Measurements from ENCODE around the gene GCNT3. TPM values are rescaled to one million over a fixed set of nuclear protein-coding genes. Genes with fewer than 3 reads are reported as not detected.
A peak's percentile ranks its signal among the peaks of the same experiment; 100 is the strongest.
"Not testable (repeated sequence)": the region's sequence is repeated elsewhere in the genome, so short reads cannot be mapped to it uniquely, and the experiment has no call there.

The GCNT3 gene
- total and polyA plus RNA-seq, 5 donors = 0.02 to 0.53 (median 0.06) TPM; not detected in 2

- intact Hi-C loops (cut with DNase I) = no loop called here
- DNase-seq (no peak), ATAC-seq (no peak)
- Histone ChIP-seq H3K27ac (ENCODE audit: low read length) (no peak overlapping the region), H3K4me1 (ENCODE audit: control insufficient read depth, insufficient read depth, low read length) (no peaks in the 10 kb centered on the region), H3K4me3 (ENCODE audit: low read length) (no peak overlapping the region), H3K27me3 (ENCODE audit: control insufficient read depth, insufficient read depth) (no peaks in the 10 kb centered on the region), H3K9me3 (ENCODE audit: control insufficient read depth, low read length) (no peaks in the 10 kb centered on the region)
- WGBS = 83% methylated on average over 4 of the region's 4 CpGs
These were observed 6.8 kb downstream of the GCNT3 start for GRCh38 chr15:59618406-59618805.

- intact Hi-C loops (cut with DNase I) = loop anchor here in 1 of 4 donors (10.0 kb wide), 1 partner anchor 87 kb away; no protein-coding TSS in a partner anchor
- DNase-seq (peak; percentile 18 to 58 (median 49)), ATAC-seq (peak; percentile 31 to 72)
- Histone ChIP-seq H3K9me3 (ENCODE audit: control insufficient read depth, low read length) (no peaks in the 10 kb centered on the region), H3K4me3 (ENCODE audit: low read length) (no peak overlapping the region), H3K27me3 (ENCODE audit: control insufficient read depth, insufficient read depth) (no peaks in the 10 kb centered on the region), H3K27ac (ENCODE audit: low read length) (no peak overlapping the region), H3K4me1 (ENCODE audit: control insufficient read depth, insufficient read depth, low read length) (no peaks in the 10 kb centered on the region)
- 24% methylated on average over 6 of the region's 6 CpGs for WGBS
These were observed 10.7 kb downstream of the GCNT3 start for GRCh38 chr15:59622289-59622688.

DNA sequence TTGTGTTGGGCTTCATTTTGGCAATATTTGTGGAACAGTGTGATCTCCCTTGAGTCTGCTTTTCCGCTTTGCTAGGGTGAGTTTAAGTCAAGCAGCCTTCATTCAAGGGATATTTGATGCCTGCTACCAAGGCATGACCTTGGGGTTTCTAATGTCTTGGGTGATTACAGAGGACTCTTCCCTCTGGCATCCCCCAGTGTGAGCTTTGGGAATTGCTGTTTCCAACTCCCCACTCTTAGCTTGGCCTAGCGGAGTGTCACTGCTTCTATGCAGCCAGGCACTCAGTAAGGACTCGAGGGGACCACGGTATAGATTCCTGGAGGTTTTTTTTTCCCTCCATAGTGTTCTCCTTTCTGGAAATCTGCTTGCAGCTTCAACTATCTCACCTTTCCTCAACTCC lies 21.1 kb downstream of the GCNT3 start:
- intact Hi-C loops (cut with DNase I) = no loop called here
- H3K4me3 ChIP-seq (ENCODE audit: low read length) = no peak overlapping the region
- WGBS = 51% methylated on average over 4 of the region's 4 CpGs
- no peaks in the 10 kb centered on the region for H3K27me3 ChIP-seq (ENCODE audit: control insufficient read depth, insufficient read depth)
- no peak for DNase-seq
- H3K27ac ChIP-seq (ENCODE audit: low read length) = no peak overlapping the region
- H3K4me1 ChIP-seq (ENCODE audit: control insufficient read depth, insufficient read depth, low read length) = no peaks in the 10 kb centered on the region
- no peak for ATAC-seq
- H3K9me3 ChIP-seq (ENCODE audit: control insufficient read depth, low read length) = no peaks in the 10 kb centered on the region

GRCh38 chr15:59636184-59636583 lies 24.6 kb downstream of the GCNT3 start:
- ATAC-seq (no peak), DNase-seq (no peak)
- Histone ChIP-seq H3K9me3 (ENCODE audit: control insufficient read depth, low read length) (no peaks in the 10 kb centered on the region), H3K27me3 (ENCODE audit: control insufficient read depth, insufficient read depth) (no peaks in the 10 kb centered on the region), H3K4me1 (ENCODE audit: control insufficient read depth, insufficient read depth, low read length) (no peaks in the 10 kb centered on the region), H3K27ac (ENCODE audit: low read length) (no peak overlapping the region), H3K4me3 (ENCODE audit: low read length) (no peak overlapping the region)
- intact Hi-C loops (cut with DNase I) = no loop called here
- 90% methylated on average over 3 of the region's 3 CpGs for WGBS

DNA sequence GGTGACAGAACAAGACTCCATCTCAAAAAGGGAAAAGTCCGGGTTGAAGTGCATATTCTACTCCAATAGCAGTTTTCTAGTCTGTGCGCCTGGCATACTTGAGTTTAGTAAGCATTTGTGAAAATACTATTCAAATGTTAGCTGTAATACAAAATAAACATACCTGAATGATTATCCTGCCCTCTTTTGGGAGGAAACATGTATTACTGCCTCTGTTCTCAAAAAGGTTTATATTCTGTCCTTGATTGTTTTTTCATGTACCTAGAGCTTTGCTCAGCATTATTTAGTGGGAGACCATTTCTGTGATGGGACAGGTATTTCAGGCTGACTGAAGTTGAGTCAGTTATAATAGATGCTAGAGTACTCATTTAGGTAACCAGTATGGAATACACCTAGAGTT lies 25.9 kb downstream of the GCNT3 start:
- H3K4me1 ChIP-seq (ENCODE audit: control insufficient read depth, insufficient read depth, low read length); ATAC-seq; H3K27me3 ChIP-seq (ENCODE audit: control insufficient read depth, insufficient read depth); H3K27ac ChIP-seq (ENCODE audit: low read length); DNase-seq; H3K4me3 ChIP-seq (ENCODE audit: low read length); intact Hi-C loops (cut with DNase I); H3K9me3 ChIP-seq (ENCODE audit: control insufficient read depth, low read length): not testable (repeated sequence)
- 94% methylated on average over 2 of the region's 2 CpGs for WGBS

DNA sequence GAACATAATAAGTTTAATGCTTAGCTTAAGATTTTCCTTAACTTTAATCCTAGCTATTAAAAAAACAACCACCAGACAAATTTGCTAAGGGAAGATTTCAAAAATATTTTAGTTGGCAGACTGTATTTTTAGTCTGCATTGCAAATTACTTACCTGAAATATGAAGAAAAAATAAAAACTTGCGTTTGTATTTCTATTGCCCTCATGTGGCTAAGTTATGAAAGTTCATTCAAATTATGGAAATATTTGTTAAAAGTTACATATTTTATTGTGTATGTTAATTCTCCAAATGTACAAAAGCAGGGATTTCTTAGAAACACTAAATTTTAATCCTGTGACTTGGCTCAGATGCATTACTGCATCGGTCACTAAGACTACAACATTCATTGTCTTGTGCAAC lies 30.8 kb downstream of the GCNT3 start:
- Histone ChIP-seq H3K9me3 (ENCODE audit: control insufficient read depth, low read length) (no peaks in the 10 kb centered on the region), H3K4me3 (ENCODE audit: low read length) (no peak overlapping the region), H3K27ac (ENCODE audit: low read length) (no peak overlapping the region), H3K4me1 (ENCODE audit: control insufficient read depth, insufficient read depth, low read length) (no peaks in the 10 kb centered on the region), H3K27me3 (ENCODE audit: control insufficient read depth, insufficient read depth) (no peaks in the 10 kb centered on the region)
- DNase-seq = no peak
- 85% methylated on average over 2 of the region's 2 CpGs for WGBS
- no peak for ATAC-seq
- intact Hi-C loops (cut with DNase I) = no loop called here

- DNase-seq = no peak
- H3K27ac ChIP-seq (ENCODE audit: low read length) = no peak overlapping the region
- H3K27me3 ChIP-seq (ENCODE audit: control insufficient read depth, insufficient read depth) = no peaks in the 10 kb centered on the region
- no peak for ATAC-seq
- no peaks in the 10 kb centered on the region for H3K9me3 ChIP-seq (ENCODE audit: control insufficient read depth, low read length)
- 82% methylated on average over 4 of the region's 4 CpGs for WGBS
- no peaks in the 10 kb centered on the region for H3K4me1 ChIP-seq (ENCODE audit: control insufficient read depth, insufficient read depth, low read length)
- intact Hi-C loops (cut with DNase I) = no loop called here
- H3K4me3 ChIP-seq (ENCODE audit: low read length) = no peak overlapping the region
These were observed 33.2 kb downstream of the GCNT3 start for GRCh38 chr15:59644756-59645155.

- H3K4me1 ChIP-seq (ENCODE audit: control insufficient read depth, insufficient read depth, low read length); H3K4me3 ChIP-seq (ENCODE audit: low read length); H3K27me3 ChIP-seq (ENCODE audit: control insufficient read depth, insufficient read depth); ATAC-seq; DNase-seq; H3K9me3 ChIP-seq (ENCODE audit: control insufficient read depth, low read length); intact Hi-C loops (cut with DNase I); H3K27ac ChIP-seq (ENCODE audit: low read length): not testable (repeated sequence)
- 96% methylated on average over 9 of the region's 9 CpGs for WGBS
These were observed 34.2 kb downstream of the GCNT3 start for GRCh38 chr15:59645812-59646211.

- no peak overlapping the region for H3K27ac ChIP-seq (ENCODE audit: low read length)
- H3K27me3 ChIP-seq (ENCODE audit: control insufficient read depth, insufficient read depth) = no peaks in the 10 kb centered on the region
- no peaks in the 10 kb centered on the region for H3K9me3 ChIP-seq (ENCODE audit: control insufficient read depth, low read length)
- WGBS = 99% methylated on average over 1 of the region's 1 CpG
- intact Hi-C loops (cut with DNase I) = no loop called here
- no peaks in the 10 kb centered on the region for H3K4me1 ChIP-seq (ENCODE audit: control insufficient read depth, insufficient read depth, low read length)
- DNase-seq (no peak), ATAC-seq (no peak)
- H3K4me3 ChIP-seq (ENCODE audit: low read length) = no peak overlapping the region
These were observed 34.7 kb downstream of the GCNT3 start for GRCh38 chr15:59646277-59646676.

DNA sequence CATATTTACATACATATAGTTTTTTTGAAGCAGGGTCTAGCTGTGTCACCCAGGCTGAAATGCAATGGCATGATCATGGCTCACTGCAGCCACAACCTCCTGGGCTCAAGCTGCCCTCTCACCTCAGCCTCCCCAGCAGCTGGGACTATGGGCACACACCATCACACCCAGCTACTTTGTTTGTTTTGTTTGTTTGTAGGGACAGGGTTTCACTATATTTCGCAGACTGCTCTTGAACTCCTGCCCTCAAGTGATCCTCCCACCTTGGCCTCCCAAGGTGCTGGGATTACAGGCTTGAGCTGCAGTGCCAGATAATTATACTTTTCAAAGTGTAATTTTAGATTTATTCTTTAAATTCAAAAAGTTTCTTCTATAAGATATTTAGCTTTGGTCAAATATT lies 35.5 kb downstream of the GCNT3 start:
- DNase-seq (no peak), ATAC-seq (no peak)
- Histone ChIP-seq H3K27ac (ENCODE audit: low read length) (no peak overlapping the region), H3K27me3 (ENCODE audit: control insufficient read depth, insufficient read depth) (no peaks in the 10 kb centered on the region), H3K4me1 (ENCODE audit: control insufficient read depth, insufficient read depth, low read length) (no peaks in the 10 kb centered on the region), H3K4me3 (ENCODE audit: low read length) (no peak overlapping the region), H3K9me3 (ENCODE audit: control insufficient read depth, low read length) (no peaks in the 10 kb centered on the region)
- 100% methylated on average over 1 of the region's 1 CpG for WGBS
- intact Hi-C loops (cut with DNase I) = no loop called here

GRCh38 chr15:59649603-59650002 lies 38.0 kb downstream of the GCNT3 start:
- H3K4me3 ChIP-seq (ENCODE audit: low read length) = no peak overlapping the region
- DNase-seq (no peak), ATAC-seq (no peak)
- H3K9me3 ChIP-seq (ENCODE audit: control insufficient read depth, low read length) = no peaks in the 10 kb centered on the region
- no peaks in the 10 kb centered on the region for H3K4me1 ChIP-seq (ENCODE audit: control insufficient read depth, insufficient read depth, low read length)
- H3K27me3 ChIP-seq (ENCODE audit: control insufficient read depth, insufficient read depth) = no peaks in the 10 kb centered on the region
- intact Hi-C loops (cut with DNase I) = no loop called here
- H3K27ac ChIP-seq (ENCODE audit: low read length) = no peak overlapping the region

DNA sequence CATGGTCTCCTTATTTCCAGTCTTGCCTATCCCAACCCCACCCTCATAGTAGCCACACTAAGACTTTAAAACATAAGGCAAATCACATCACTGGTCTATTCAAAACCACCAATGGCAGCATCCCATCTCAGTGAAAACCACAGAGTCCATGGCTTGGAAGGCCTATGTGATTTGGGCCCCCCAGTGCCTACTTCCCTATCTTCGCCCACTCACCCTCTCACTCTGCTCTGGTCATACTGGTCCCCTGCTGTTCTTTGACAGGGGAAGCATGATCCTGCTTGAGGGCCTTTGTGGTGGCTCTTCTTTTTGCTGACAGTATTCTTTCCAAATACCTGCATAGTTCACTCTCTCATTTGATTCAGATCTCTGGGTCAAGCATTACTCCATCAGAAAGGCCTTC lies 42.5 kb downstream of the GCNT3 start:
- Histone ChIP-seq H3K4me1 (ENCODE audit: control insufficient read depth, insufficient read depth, low read length) (peaks cover 3% of the 10 kb centered on the region), H3K4me3 (ENCODE audit: low read length) (no peak overlapping the region), H3K9me3 (ENCODE audit: control insufficient read depth, low read length) (no peaks in the 10 kb centered on the region), H3K27me3 (ENCODE audit: control insufficient read depth, insufficient read depth) (no peaks in the 10 kb centered on the region), H3K27ac (ENCODE audit: low read length) (no peak overlapping the region)
- intact Hi-C loops (cut with DNase I) = no loop called here
- DNase-seq (no peak), ATAC-seq (no peak)
- WGBS = 79% methylated on average over 1 of the region's 1 CpG

Measured in right cardiac atrium (tissue), 5 donors.